Nephron progenitor cell (in vitro differentiated cells): ENCODE results near the gene CHMP4B.

Source experiments
- DNase-seq: peaks from one replicate; pipeline ENCODE4 v3.0.0; 2021
- H3K27ac Mint-ChIP-seq: 2 replicates; pipeline ENCODE4 v1.8.0; 2021; ENCODE audit warnings: mild to moderate bottlenecking, moderate library complexity, mixed read lengths
- H3K27me3 Mint-ChIP-seq: 2 replicates; pipeline ENCODE4 v1.8.0; 2021; ENCODE audit warnings: mild to moderate bottlenecking, low read depth, mixed read lengths; ENCODE audit not compliant: poor library complexity
- H3K36me3 Mint-ChIP-seq: 2 replicates; pipeline ENCODE4 v1.8.0; 2021; ENCODE audit warnings: low read depth, mixed read lengths
- H3K4me1 Mint-ChIP-seq: 2 replicates; pipeline ENCODE4 v1.8.0; 2021; ENCODE audit warnings: mixed read lengths
- H3K4me3 Mint-ChIP-seq: 2 replicates; pipeline ENCODE4 v1.8.0; 2021; ENCODE audit warnings: mild to moderate bottlenecking, moderate library complexity, mixed read lengths
- H3K9me3 Mint-ChIP-seq: 2 replicates; pipeline ENCODE4 v1.8.0; 2021; ENCODE audit warnings: mild to moderate bottlenecking, moderate library complexity, mixed read lengths
- TF ChIP-seq, protein P1 (sequence below): fragments of 200-600 bp; sonication (generic); IDR thresholded peaks from 2 replicates; pipeline ENCODE4 v1.5.0; 2021; ENCODE audit warnings: antibody characterized with exemption

CHMP4B gene

DNA sequence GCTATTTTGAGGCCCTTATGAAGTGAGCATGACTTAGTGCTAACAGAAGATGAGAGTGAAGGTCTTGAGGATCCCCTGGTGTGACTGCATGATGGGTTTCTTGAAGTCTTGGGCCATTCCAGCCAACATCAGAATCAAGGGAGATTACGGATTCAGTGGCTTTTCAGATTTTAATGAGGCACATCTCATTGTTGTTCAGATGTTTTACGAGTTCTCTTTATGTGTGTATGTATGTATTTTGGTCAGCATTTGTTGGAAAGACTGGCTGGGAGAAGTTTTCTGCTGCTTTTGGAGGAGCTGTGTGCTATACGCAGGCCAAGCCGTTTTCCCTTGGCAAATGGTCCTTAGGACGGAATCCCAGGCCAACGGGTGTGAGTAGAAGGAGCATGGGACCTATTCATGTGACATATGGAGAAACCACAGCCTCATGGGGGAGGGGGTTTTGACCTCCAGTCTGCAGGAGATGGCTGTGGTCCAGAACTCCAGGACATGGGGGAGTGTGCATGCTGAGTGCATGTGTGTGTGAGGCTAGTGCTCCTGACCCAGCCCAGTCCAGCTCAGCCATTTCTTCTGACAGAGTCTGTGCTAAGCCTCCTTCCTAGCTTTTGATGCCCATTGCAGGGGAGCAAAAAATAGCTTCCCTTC is 35.3 kb downstream of the CHMP4B start:
- Mint-ChIP-seq H3K4me1 (peaks cover 43% of the 10 kb centered on the region), H3K36me3 (peaks cover 35% of the 10 kb centered on the region)

DNA sequence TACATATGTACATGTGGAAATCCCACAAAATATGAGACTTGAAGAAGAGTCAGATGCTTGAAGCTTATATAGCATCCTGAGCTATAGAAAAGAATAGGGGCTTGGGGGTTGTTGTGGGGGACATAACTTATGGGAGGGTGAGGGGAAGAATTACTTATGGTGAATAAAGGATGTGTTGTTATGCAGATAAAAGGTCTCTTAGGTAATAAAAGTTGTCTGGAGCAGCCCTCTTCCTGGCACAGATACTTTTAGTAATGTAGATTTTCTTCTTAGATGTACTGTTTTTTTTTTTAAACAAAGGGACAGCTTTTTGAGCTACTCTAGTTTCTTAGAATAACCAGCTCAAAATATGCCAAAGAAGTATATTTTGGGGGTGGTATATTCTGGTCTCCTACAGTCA is 35.9 kb downstream of the CHMP4B start:
- Mint-ChIP-seq H3K27ac (peak overlapping the region; percentile 26), H3K9me3 (no peaks in the 10 kb centered on the region)

More for the DNA sequence above, 35.3 kb downstream of the CHMP4B start:
- Mint-ChIP-seq H3K4me3 (no peak overlapping the region), H3K27me3 (peaks cover 2% of the 10 kb centered on the region), H3K9me3 (no peaks in the 10 kb centered on the region), H3K27ac (no peak overlapping the region)
- DNase-seq: no peak
- TF ChIP-seq, protein P1, sequence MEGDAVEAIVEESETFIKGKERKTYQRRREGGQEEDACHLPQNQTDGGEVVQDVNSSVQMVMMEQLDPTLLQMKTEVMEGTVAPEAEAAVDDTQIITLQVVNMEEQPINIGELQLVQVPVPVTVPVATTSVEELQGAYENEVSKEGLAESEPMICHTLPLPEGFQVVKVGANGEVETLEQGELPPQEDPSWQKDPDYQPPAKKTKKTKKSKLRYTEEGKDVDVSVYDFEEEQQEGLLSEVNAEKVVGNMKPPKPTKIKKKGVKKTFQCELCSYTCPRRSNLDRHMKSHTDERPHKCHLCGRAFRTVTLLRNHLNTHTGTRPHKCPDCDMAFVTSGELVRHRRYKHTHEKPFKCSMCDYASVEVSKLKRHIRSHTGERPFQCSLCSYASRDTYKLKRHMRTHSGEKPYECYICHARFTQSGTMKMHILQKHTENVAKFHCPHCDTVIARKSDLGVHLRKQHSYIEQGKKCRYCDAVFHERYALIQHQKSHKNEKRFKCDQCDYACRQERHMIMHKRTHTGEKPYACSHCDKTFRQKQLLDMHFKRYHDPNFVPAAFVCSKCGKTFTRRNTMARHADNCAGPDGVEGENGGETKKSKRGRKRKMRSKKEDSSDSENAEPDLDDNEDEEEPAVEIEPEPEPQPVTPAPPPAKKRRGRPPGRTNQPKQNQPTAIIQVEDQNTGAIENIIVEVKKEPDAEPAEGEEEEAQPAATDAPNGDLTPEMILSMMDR: no peak

DNA sequence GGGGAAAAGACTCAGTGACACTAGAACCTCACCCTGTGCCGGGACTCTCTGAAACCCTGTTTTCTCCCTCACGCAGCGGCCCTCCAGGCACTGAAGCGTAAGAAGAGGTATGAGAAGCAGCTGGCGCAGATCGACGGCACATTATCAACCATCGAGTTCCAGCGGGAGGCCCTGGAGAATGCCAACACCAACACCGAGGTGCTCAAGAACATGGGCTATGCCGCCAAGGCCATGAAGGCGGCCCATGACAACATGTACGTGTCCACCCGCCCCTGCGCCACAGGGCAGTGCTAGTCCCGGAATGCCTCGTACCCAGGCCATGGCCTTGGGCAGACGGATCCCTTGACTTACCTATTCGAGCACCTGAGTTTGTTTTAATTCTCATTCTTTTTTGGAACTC is 37.2 kb downstream of the CHMP4B start:
- Mint-ChIP-seq H3K4me3 (no peak overlapping the region), H3K27ac (no peak overlapping the region), H3K9me3 (no peaks in the 10 kb centered on the region), H3K36me3 (peaks cover 54% of the 10 kb centered on the region), H3K27me3 (peaks cover 2% of the 10 kb centered on the region), H3K4me1 (peaks cover 24% of the 10 kb centered on the region)
- DNase-seq: no peak
- TF ChIP-seq, protein P1: no peak

More for the DNA sequence above, 35.9 kb downstream of the CHMP4B start:
- Mint-ChIP-seq H3K4me3 (no peak overlapping the region), H3K4me1 (peaks cover 38% of the 10 kb centered on the region), H3K27me3 (peaks cover 2% of the 10 kb centered on the region), H3K36me3 (peaks cover 40% of the 10 kb centered on the region)
- DNase-seq: no peak
- TF ChIP-seq, protein P1: no peak

DNA sequence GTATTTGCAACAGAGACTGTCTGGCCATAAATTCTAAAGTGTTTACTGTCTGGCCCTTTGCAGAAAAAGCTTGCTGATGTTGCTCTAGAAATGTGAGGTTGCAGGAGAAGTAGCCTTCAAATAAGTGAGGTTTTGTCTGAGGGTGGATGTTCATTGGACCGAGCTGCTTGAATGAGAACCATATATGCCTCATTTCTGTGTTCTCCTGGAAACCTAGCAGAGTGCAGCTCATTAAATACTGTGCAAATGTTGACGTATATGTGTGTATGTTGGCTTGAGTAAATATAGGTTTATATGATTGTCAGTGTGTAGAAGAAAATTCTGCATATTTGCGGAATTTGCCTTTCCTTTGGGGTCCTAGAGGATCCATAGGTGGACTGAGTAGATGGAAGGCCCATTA is 39.0 kb downstream of the CHMP4B start:
- Mint-ChIP-seq H3K27ac (no peak overlapping the region), H3K27me3 (peaks cover 2% of the 10 kb centered on the region), H3K4me3 (no peak overlapping the region), H3K4me1 (peaks cover 13% of the 10 kb centered on the region), H3K36me3 (peaks cover 62% of the 10 kb centered on the region), H3K9me3 (no peaks in the 10 kb centered on the region)
- TF ChIP-seq, protein P1: no peak
- no peak for DNase-seq

DNA sequence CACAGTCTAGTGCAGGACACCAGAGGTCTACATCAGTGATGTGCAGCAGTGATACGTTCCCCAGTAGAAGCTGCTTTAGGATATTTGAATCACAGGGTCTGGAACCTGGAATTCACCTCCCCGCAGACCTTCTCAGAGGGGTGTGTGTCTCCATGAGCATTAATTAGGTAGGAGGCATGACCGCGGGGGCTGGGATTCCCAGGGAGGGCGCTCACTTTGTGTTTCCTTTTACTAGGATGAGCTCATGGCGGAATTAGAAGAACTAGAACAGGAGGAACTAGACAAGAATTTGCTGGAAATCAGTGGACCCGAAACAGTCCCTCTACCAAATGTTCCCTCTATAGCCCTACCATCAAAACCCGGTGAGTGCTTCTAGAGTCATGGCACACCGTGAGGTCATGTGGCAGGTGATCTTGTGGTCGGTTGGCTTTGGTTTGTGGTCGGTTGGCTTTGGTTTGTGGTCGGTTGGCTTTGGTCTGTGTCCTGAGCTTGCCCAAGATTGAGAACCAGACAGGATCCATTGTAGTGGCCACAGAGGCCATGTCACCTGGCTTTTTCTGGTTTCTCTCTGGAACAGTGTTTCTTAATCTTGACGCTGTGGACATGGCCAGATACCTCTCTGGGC is 40.8 kb downstream of the CHMP4B start:
- Mint-ChIP-seq H3K9me3 (no peaks in the 10 kb centered on the region), H3K4me1 (peaks cover 5% of the 10 kb centered on the region), H3K4me3 (no peak overlapping the region), H3K36me3 (peaks cover 58% of the 10 kb centered on the region), H3K27me3 (no peaks in the 10 kb centered on the region), H3K27ac (no peak overlapping the region)
- TF ChIP-seq, protein P1: no peak
- DNase-seq: no peak
